K562 (cell line): ENCODE measurements around the gene BAIAP3. TPM values are rescaled to one million over a fixed set of nuclear protein-coding genes. Genes with fewer than 3 reads are reported as not detected.

Source experiments
- CEBPG ChIP-seq, 3 experiments: fragments of 200-800 bp in 1 of 3; sonication (Bioruptor generic) in 1 of 3; sonication (generic) in 1 of 3; formaldehyde crosslinking in 1 of 3; IDR thresholded peaks in 2 of 3; conservative IDR thresholded peaks in 1 of 3; 2 replicates each; pipeline versions ENCODE4 v1.6.1 to v1.8.0; 2016 to 2022; ENCODE audit warnings: missing compliant biosample characterization in 2 of 3, missing genetic modification characterization in 2 of 3, mild to moderate bottlenecking in 1 of 3, missing genetic modification reagents in 1 of 3
- ERF ChIP-seq: fragments of 450-650 bp; formaldehyde crosslinking; IDR thresholded peaks from 2 replicates; pipeline ENCODE4 v1.4.0; 2020; ENCODE audit warnings: mild to moderate bottlenecking, mixed read lengths
- ETS2 ChIP-seq: IDR thresholded peaks from 2 replicates; pipeline ENCODE4 v1.6.1; 2016; ENCODE audit warnings: borderline replicate concordance, missing genetic modification characterization, mild to moderate bottlenecking, moderate library complexity, missing compliant biosample characterization; ENCODE audit not compliant: poor library complexity, severe bottlenecking
- FOXP4 ChIP-seq: sonication (generic); formaldehyde crosslinking; IDR thresholded peaks from 2 replicates; pipeline ENCODE4 v1.8.0; 2022; ENCODE audit warnings: mild to moderate bottlenecking, missing genetic modification reagents, borderline replicate concordance
- KAT8 ChIP-seq: fragments of 450-650 bp; IDR thresholded peaks from 2 replicates; pipeline ENCODE4 v1.6.1; 2016; ENCODE audit warnings: low read depth, mild to moderate bottlenecking
- MAX ChIP-seq: sonication (generic); formaldehyde crosslinking; IDR thresholded peaks from 2 replicates; pipeline ENCODE4 v1.9.0; 2022; ENCODE audit warnings: mild to moderate bottlenecking, missing genetic modification reagents
- MCM2 ChIP-seq: fragments of 450-650 bp; IDR thresholded peaks from 2 replicates; pipeline ENCODE4 v1.6.1; 2017; ENCODE audit warnings: low read depth, mild to moderate bottlenecking
- POLR2G ChIP-seq: fragments of 200-400 bp; formaldehyde crosslinking; IDR thresholded peaks from 2 replicates; pipeline ENCODE4 v1.6.1; 2017; ENCODE audit warnings: low read depth, mild to moderate bottlenecking, antibody characterized with exemption, low read length, moderate library complexity
- SIN3A ChIP-seq, 2 experiments: fragments of 150-350 bp in 1 of 2; IDR thresholded peaks; 2 replicates each; pipeline ENCODE4 v1.6.1; 2011 to 2016; ENCODE audit warnings: borderline replicate concordance in 2 of 2, low read depth in 2 of 2, low read length in 2 of 2, mild to moderate bottlenecking in 2 of 2, moderate library complexity in 2 of 2; ENCODE audit not compliant: control insufficient read depth in 1 of 2
- SREBF1 ChIP-seq: fragments of 150-350 bp; IDR thresholded peaks from 2 replicates; pipeline ENCODE4 v1.6.1; 2014; ENCODE audit warnings: antibody characterized with exemption, low read depth, low read length, borderline replicate concordance
- TARDBP ChIP-seq: fragments of 450-650 bp; IDR thresholded peaks from 2 replicates; pipeline ENCODE4 v1.6.1; 2016
- VEZF1 ChIP-seq: fragments of 200-800 bp; sonication (Bioruptor generic); IDR thresholded peaks from 2 replicates; pipeline ENCODE4 v1.6.1; 2017; ENCODE audit warnings: missing genetic modification characterization, missing compliant biosample characterization
- ZBTB7A ChIP-seq: IDR thresholded peaks from 2 replicates; pipeline ENCODE4 v1.6.1; 2011; ENCODE audit warnings: low read depth, mild to moderate bottlenecking, low read length, moderate library complexity, borderline replicate concordance; ENCODE audit not compliant: control insufficient read depth
- ZNF561 ChIP-seq: fragments of 450-650 bp; formaldehyde crosslinking; conservative IDR thresholded peaks from 2 replicates; pipeline ENCODE4 v1.4.0; 2020; ENCODE audit warnings: mild to moderate bottlenecking, moderate library complexity
- ZNF592 ChIP-seq: fragments of 450-650 bp; IDR thresholded peaks from 2 replicates; pipeline ENCODE4 v1.6.1; 2017; ENCODE audit warnings: antibody characterized with exemption, mild to moderate bottlenecking
- polyA plus RNA-seq, 8 experiments: library from polyadenylated mRNA; depleted of rRNA in 4 of 8; stranded (reverse) in 5 of 8; unstranded in 3 of 8; fragments of >200 nt; fragmentation: Nextera tagmentation in 2 of 8; fragmentation: Illumina TruSeq in 1 of 8; extraction: Ambion mirVana in 2 of 8; extraction: Trizol in 1 of 8; gene quantifications; 2 replicates each; pipeline versions ENCODE4 v1.2.1 to v1.2.3, GENCODE V29; 2011 to 2014; ENCODE audit warnings: inconsistent platforms in 1 of 8, missing spikeins in 1 of 8
- total RNA-seq, 7 experiments: library from RNA; depleted of rRNA in 6 of 7; stranded (reverse); fragments of >200 nt in 6 of 7; fragmentation: Illumina TruSeq in 2 of 7; extraction: Trizol in 2 of 7; gene quantifications; 2 replicates each; pipeline versions ENCODE4 v1.2.1 to v1.2.3, GENCODE V29; 2011 to 2021; ENCODE audit warnings: low replicate concordance in 1 of 7

The BAIAP3 gene
- total and polyA plus RNA-seq, 9 of the 15 experiments (the other 6 are each of a cell fraction or from before 2014, with no cell fraction given) = 0.03 to 4.5 (median 0.57) TPM; not detected in 1

GRCh38 chr16:1333149-1333812, at the start of gene BAIAP3 (continued):
- TF ChIP-seq SREBF1 = no peak
- no peak for TF ChIP-seq ZNF561 (CRISPR knock-in tag)
- peak; percentile 91 for TF ChIP-seq POLR2G
- peak; percentile 7; the same call in 1 of the 2 replicates for TF ChIP-seq VEZF1
- TF ChIP-seq MAX (CRISPR knock-in tag) = 0 out of 2 replicates have a peak, but pooled peaks have one; percentile 14
- 0 out of 2 replicates have a peak, but pooled peaks have one; percentile 35 for TF ChIP-seq TARDBP
- no peak; a peak in 1 of 4 replicates for TF ChIP-seq SIN3A (IDR thresholded peaks at IDR 0.05; ENCODE audit: borderline replicate concordance in 2 of 2, control insufficient read depth in 1 of 2, low read depth in 2 of 2, low read length in 2 of 2)
- TF ChIP-seq ZNF592 = no peak
- no peak for TF ChIP-seq CEBPG (CRISPR knock-in tag; IDR thresholded peaks at IDR 0.05)
- no peak for TF ChIP-seq CEBPG (tag; conservative IDR thresholded peaks at IDR 0.05 in 1 of 2, IDR thresholded peaks at IDR 0.05 in 1 of 2)
- TF ChIP-seq ZBTB7A = peak; percentile 95
- TF ChIP-seq FOXP4 (CRISPR knock-in tag) = no peak
- no peak for TF ChIP-seq MCM2
- peak; percentile 41; the same call in 1 of the 2 replicates for TF ChIP-seq ERF (CRISPR knock-in tag)
- no peak for TF ChIP-seq ETS2 (tag)
- TF ChIP-seq KAT8 = no peak
